ENCODE data around the gene LPAR2. TPM values are rescaled to one million over a fixed set of nuclear protein-coding genes. Genes with fewer than 3 reads are reported as not detected.

LPAR2 gene
- total and polyA plus RNA-seq, 2 of the 13 experiments (the other 11 are each of a cell fraction or from before 2014, with no cell fraction given), result 0.86 to 3.6 TPM

DNA sequence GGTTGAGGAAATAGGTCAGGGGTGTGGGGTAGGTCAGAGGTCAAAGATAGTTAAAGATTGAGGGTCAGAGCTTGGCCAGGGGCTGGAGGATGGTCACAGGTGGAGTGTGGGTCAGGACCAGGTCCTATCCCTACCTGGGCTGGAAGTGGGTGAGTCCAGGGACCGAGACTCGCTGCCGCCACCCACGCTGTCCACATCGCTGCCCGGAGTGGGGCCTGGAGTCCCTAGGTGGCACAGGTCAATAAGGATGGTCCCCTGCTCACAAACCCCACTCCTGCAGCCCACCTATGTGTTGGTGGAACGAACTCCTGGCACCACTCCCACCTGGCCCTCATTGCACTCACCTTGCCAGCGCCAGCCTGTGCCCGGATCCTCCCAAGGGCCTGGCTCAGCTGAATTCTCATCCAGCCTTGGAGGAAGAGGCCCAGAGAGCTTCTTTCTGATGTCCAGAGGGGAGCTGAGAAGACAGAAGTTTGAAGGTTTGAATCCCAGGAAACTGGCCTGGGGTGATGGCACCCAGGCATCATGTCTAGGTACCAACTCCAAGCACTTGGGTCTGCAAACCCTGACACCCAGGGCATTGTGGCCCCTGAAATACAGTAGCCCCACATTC is 8.7 kb upstream of the LPAR2 start:
- Histone ChIP-seq H3K9ac (ENCODE audit: insufficient read depth, low read depth, low read length) (no peak overlapping the region), H3K27me3 (ENCODE audit: control insufficient read depth in 1 of 2, insufficient read depth in 2 of 2, low read length in 2 of 2) (no peaks in the 10 kb centered on the region), H3K4me3 (replicated peaks in 1 of 3; ENCODE audit: insufficient read depth in 1 of 3, low read depth in 2 of 3, low read length in 3 of 3) (no peak overlapping the region), H3K27ac (ENCODE audit: extremely low read length, insufficient read depth, low read length) (no peak overlapping the region), H3K36me3 (replicated peaks in 1 of 2; ENCODE audit: control insufficient read depth in 1 of 2, insufficient read depth in 2 of 2, low read length in 2 of 2) (no peaks in the 10 kb centered on the region), H3K4me2 (ENCODE audit: low read depth, low read length) (no peak overlapping the region), H3K79me2 (ENCODE audit: insufficient read depth, low read length) (no peaks in the 10 kb centered on the region), H4K20me1 (ENCODE audit: insufficient read depth, low read length) (no peaks in the 10 kb centered on the region), H3K9me3 (ENCODE audit: low read length) (no peaks in the 10 kb centered on the region), H2AFZ (ENCODE audit: low read length) (no peak overlapping the region), H3K4me1 (ENCODE audit: insufficient read depth, low read length) (no peaks in the 10 kb centered on the region)
- in situ Hi-C loops (cut with HindIII; ENCODE audit: extremely low pct_ligation_motif_present, low pct_unique_long_range_greater_than_20kb) (no loop called here), intact Hi-C loops (cut with micrococcal nuclease; ENCODE audit: unreplicated experiment) (no loop called here)
- TF ChIP-seq SMARCC2 (IDR thresholded peaks at IDR 0.05), result no peak
- TF ChIP-seq PHB2 (IDR thresholded peaks at IDR 0.05; ENCODE audit: partially characterized antibody), result no peak
- TF ChIP-seq ZFP36L1 (CRISPR knock-in tag; IDR thresholded peaks at IDR 0.05), result no peak
- no peak for TF ChIP-seq ZNF17 (CRISPR knock-in tag; IDR thresholded peaks at IDR 0.05)
- TF ChIP-seq, protein P1, sequence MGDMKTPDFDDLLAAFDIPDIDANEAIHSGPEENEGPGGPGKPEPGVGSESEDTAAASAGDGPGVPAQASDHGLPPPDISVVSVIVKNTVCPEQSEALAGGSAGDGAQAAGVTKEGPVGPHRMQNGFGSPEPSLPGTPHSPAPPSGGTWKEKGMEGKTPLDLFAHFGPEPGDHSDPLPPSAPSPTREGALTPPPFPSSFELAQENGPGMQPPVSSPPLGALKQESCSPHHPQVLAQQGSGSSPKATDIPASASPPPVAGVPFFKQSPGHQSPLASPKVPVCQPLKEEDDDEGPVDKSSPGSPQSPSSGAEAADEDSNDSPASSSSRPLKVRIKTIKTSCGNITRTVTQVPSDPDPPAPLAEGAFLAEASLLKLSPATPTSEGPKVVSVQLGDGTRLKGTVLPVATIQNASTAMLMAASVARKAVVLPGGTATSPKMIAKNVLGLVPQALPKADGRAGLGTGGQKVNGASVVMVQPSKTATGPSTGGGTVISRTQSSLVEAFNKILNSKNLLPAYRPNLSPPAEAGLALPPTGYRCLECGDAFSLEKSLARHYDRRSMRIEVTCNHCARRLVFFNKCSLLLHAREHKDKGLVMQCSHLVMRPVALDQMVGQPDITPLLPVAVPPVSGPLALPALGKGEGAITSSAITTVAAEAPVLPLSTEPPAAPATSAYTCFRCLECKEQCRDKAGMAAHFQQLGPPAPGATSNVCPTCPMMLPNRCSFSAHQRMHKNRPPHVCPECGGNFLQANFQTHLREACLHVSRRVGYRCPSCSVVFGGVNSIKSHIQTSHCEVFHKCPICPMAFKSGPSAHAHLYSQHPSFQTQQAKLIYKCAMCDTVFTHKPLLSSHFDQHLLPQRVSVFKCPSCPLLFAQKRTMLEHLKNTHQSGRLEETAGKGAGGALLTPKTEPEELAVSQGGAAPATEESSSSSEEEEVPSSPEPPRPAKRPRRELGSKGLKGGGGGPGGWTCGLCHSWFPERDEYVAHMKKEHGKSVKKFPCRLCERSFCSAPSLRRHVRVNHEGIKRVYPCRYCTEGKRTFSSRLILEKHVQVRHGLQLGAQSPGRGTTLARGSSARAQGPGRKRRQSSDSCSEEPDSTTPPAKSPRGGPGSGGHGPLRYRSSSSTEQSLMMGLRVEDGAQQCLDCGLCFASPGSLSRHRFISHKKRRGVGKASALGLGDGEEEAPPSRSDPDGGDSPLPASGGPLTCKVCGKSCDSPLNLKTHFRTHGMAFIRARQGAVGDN (CRISPR knock-in tag; IDR thresholded peaks at IDR 0.05), result no peak
- no peak for TF ChIP-seq ZFAT (CRISPR knock-in tag; conservative IDR thresholded peaks at IDR 0.05)
- TF ChIP-seq ZNF724P (CRISPR knock-in tag; IDR thresholded peaks at IDR 0.05; ENCODE audit: borderline replicate concordance), result no peak
- no peak for TF ChIP-seq NCOR1 (IDR thresholded peaks at IDR 0.05; ENCODE audit: borderline replicate concordance, low read length)
- no peak for TF ChIP-seq ZNF274 (CRISPR knock-in tag; IDR thresholded peaks at IDR 0.05)
- TF ChIP-seq, protein P2, sequence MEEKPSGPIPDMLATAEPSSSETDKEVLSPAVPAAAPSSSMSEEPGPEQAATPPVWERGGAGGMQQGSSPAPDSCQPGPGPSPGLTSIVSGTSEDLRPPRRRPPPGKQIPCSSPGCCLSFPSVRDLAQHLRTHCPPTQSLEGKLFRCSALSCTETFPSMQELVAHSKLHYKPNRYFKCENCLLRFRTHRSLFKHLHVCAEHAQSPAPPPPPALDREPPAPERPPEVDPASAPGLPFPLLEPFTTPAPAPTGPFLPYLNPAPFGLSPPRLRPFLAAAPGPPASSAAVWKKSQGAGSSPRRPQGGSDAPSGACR (CRISPR knock-in tag; IDR thresholded peaks at IDR 0.05), result no peak
- TF ChIP-seq RAD51 (IDR thresholded peaks at IDR 0.05; ENCODE audit: borderline replicate concordance), result no peak
- no peak for TF ChIP-seq SPEN (CRISPR knock-in tag; IDR thresholded peaks at IDR 0.05; ENCODE audit: low read depth)
- TF ChIP-seq ZSCAN9 (CRISPR knock-in tag; IDR thresholded peaks at IDR 0.05; ENCODE audit: borderline replicate concordance), result no peak
- no peak for TF ChIP-seq ZNF790 (CRISPR knock-in tag; IDR thresholded peaks at IDR 0.05; ENCODE audit: borderline replicate concordance)
- TF ChIP-seq SRSF1 (optimal IDR thresholded peaks at IDR 0.05; ENCODE audit: low read depth, low read length), result no peak
- no peak for TF ChIP-seq ZNF572 (CRISPR knock-in tag; IDR thresholded peaks at IDR 0.05)
- no peak for TF ChIP-seq ADNP (CRISPR knock-in tag; IDR thresholded peaks at IDR 0.05)
- no peak for DNase-seq (ENCODE audit: low spot score)
- BruUV-seq (replicated peaks), result no TSS peak
- WGBS (ENCODE audit: low lambda C conversion rate), result no CpG with 5 or more reads among the region's 9 CpGs
- ChIA-PET CTCF (ENCODE audit: low intra/inter-chr PET ratio, low total read pairs) (no interaction called here), POLR2A (no interaction called here)
- ATAC-seq, result no peak
- FAIRE-seq, result no peak

Data from HepG2 (cell line).